HS-5 (cell line): ENCODE data around the gene KRT6C.

Source experiments
- DNase-seq: peaks from one replicate; pipeline ENCODE4 v3.0.0-alpha.2; 2012; ENCODE audit warnings: low read depth

Gene KRT6C

GRCh38 chr12:52434760-52435530 lies 38.7 kb downstream of the KRT6C start:
- DNase-seq, result no peak

GRCh38 chr12:52434081-52434733 lies 39.4 kb downstream of the KRT6C start, which contains the start of gene KRT75:
KRT75 (minus strand) TSS chr12:52434371; CDS start chr12:52434304, 67 bp downstream.
- DNase-seq, result no peak

- no peak for DNase-seq
These were observed 40.0 kb downstream of the KRT6C start for GRCh38 chr12:52433501-52434080.

- no peak for DNase-seq
These were observed 40.9 kb downstream of the KRT6C start for GRCh38 chr12:52432559-52433207.

GRCh38 chr12:52428121-52428520 lies 45.5 kb downstream of the KRT6C start:
- DNase-seq, result no peak

- DNase-seq, result no peak
These were observed 46.5 kb downstream of the KRT6C start for GRCh38 chr12:52427083-52427482.

GRCh38 chr12:52426034-52426433 lies 47.6 kb downstream of the KRT6C start:
- DNase-seq, result no peak

- no peak for DNase-seq
These were observed 48.1 kb downstream of the KRT6C start for GRCh38 chr12:52425466-52425865.

- no peak for DNase-seq
These were observed 49.7 kb downstream of the KRT6C start for GRCh38 chr12:52423661-52424500.

GRCh38 chr12:52423035-52423434 lies 50.6 kb downstream of the KRT6C start:
- DNase-seq, result no peak

GRCh38 chr12:52419656-52420055 lies 53.9 kb downstream of the KRT6C start:
- no peak for DNase-seq

- no peak for DNase-seq
These were observed 55.0 kb downstream of the KRT6C start for GRCh38 chr12:52418576-52419110.
